Measurements from ENCODE around the gene COL6A2. TPM values are rescaled to one million over a fixed set of nuclear protein-coding genes. Genes with fewer than 3 reads are reported as not detected.
"Not testable (repeated sequence)": the region's sequence is repeated elsewhere in the genome, so short reads cannot be mapped to it uniquely, and the experiment has no call there.

The COL6A2 gene
- total RNA-seq, 1 donor from 2014 or later = 5.2 TPM

DNA sequence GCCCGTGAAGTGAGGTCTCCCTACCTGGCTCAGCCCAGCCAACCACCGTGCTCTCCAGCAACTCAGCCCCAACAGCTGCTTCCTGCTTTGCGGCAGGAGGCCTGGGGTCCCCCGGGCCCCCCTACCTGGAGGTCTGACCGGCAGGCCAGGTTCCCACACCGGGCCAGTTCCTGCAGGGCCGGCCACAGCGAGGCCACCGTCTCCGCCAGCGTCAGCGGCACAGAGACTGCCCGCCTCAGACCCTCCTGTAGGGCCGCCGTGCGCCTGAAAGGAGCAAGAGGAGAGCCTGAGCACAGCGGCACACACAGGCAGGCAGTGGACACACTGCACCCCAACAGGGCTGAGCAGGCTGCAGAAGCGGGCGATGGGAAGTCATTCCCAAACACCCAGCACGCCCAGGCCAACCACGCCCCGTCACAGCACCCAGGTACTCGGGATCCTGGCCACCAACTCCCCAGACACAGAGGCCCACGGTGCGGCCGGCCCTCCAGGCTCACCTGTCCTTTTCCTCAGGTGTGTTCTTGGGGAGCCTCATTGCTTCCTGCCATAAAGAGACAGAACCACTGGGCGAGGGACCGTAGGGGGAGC is 40.6 kb downstream of the COL6A2 start:
- Mint-ChIP-seq H3K9me3 (peaks cover 5% of the 10 kb centered on the region), H3K27me3 (ENCODE audit: insufficient read depth, low read depth) (peaks cover 17% of the 10 kb centered on the region), H3K4me1 (peaks cover 5% of the 10 kb centered on the region), H3K4me3 (no peak overlapping the region), H3K27ac (no peak overlapping the region), H3K36me3 (no peaks in the 10 kb centered on the region)
- peaks cover 46% of the 10 kb centered on the region for H3K27me3 ChIP-seq
- no peaks in the 10 kb centered on the region for H3K9me3 ChIP-seq (ENCODE audit: low read depth)
- H3K9ac ChIP-seq = no peak overlapping the region
- peaks cover 3% of the 10 kb centered on the region for H3F3A ChIP-seq (ENCODE audit: low read depth)
- DNase-seq (ENCODE audit: low spot score) = no peak
- H4K20me1 ChIP-seq (ENCODE audit: low read depth) = no peaks in the 10 kb centered on the region
- H3K79me2 ChIP-seq (ENCODE audit: low read depth) = no peaks in the 10 kb centered on the region
- no peaks in the 10 kb centered on the region for H3K4me1 ChIP-seq
- no peak overlapping the region for H3K4me2 ChIP-seq
- no peak for TF ChIP-seq EZH2phosphoT487 (IDR thresholded peaks at IDR 0.05)
- TF ChIP-seq EZH2 (IDR thresholded peaks at IDR 0.05) = no peak
- TF ChIP-seq, protein P1, sequence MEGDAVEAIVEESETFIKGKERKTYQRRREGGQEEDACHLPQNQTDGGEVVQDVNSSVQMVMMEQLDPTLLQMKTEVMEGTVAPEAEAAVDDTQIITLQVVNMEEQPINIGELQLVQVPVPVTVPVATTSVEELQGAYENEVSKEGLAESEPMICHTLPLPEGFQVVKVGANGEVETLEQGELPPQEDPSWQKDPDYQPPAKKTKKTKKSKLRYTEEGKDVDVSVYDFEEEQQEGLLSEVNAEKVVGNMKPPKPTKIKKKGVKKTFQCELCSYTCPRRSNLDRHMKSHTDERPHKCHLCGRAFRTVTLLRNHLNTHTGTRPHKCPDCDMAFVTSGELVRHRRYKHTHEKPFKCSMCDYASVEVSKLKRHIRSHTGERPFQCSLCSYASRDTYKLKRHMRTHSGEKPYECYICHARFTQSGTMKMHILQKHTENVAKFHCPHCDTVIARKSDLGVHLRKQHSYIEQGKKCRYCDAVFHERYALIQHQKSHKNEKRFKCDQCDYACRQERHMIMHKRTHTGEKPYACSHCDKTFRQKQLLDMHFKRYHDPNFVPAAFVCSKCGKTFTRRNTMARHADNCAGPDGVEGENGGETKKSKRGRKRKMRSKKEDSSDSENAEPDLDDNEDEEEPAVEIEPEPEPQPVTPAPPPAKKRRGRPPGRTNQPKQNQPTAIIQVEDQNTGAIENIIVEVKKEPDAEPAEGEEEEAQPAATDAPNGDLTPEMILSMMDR (IDR thresholded peaks at IDR 0.05) = no peak
- H2AFZ ChIP-seq (replicated peaks) = no peak overlapping the region
- H3K4me3 ChIP-seq = no peak overlapping the region
- no peak overlapping the region for H3K27ac ChIP-seq
- no peaks in the 10 kb centered on the region for H3K36me3 ChIP-seq

DNA sequence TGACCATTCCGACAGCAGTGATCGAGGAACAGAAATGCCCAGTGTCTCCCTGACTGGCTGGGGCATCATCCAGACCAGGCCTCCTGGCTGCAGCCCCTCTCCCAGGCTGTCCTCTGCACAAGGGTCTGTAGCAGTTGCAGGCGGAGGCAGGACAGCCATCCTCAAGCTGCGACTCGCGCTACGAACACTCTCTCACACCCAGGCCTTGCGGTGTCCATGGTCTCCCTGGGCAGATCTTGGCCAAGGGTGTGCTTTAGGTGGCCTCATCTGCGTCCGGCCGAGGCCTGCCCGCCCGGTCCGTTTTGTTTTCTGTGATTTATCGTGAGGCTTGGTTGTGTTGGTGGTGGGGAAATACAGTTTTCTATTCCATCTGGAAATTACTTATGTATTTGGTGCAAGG is 41.8 kb downstream of the COL6A2 start:
- Histone ChIP-seq H3K79me2 (ENCODE audit: low read depth) (no peaks in the 10 kb centered on the region), H3K9me3 (ENCODE audit: low read depth) (no peaks in the 10 kb centered on the region), H3K27ac (no peak overlapping the region), H3K4me2 (no peak overlapping the region), H2AFZ (replicated peaks) (no peak overlapping the region), H3K36me3 (no peaks in the 10 kb centered on the region), H4K20me1 (ENCODE audit: low read depth) (no peaks in the 10 kb centered on the region), H3K27me3 (peaks cover 46% of the 10 kb centered on the region), H3K4me3 (no peak overlapping the region), H3K4me1 (no peaks in the 10 kb centered on the region), H3F3A (ENCODE audit: low read depth) (peaks cover 1% of the 10 kb centered on the region), H3K9ac (no peak overlapping the region)
- TF ChIP-seq, protein P1 (IDR thresholded peaks at IDR 0.05) = no peak
- TF ChIP-seq EZH2 (IDR thresholded peaks at IDR 0.05) (no peak), EZH2phosphoT487 (IDR thresholded peaks at IDR 0.05) (no peak)
- no peak for DNase-seq (ENCODE audit: low spot score)
- Mint-ChIP-seq H3K4me1 (peaks cover 12% of the 10 kb centered on the region), H3K27ac (no peak overlapping the region), H3K27me3 (ENCODE audit: insufficient read depth, low read depth) (peaks cover 17% of the 10 kb centered on the region), H3K9me3 (peaks cover 5% of the 10 kb centered on the region), H3K36me3 (no peaks in the 10 kb centered on the region), H3K4me3 (no peak overlapping the region)

DNA sequence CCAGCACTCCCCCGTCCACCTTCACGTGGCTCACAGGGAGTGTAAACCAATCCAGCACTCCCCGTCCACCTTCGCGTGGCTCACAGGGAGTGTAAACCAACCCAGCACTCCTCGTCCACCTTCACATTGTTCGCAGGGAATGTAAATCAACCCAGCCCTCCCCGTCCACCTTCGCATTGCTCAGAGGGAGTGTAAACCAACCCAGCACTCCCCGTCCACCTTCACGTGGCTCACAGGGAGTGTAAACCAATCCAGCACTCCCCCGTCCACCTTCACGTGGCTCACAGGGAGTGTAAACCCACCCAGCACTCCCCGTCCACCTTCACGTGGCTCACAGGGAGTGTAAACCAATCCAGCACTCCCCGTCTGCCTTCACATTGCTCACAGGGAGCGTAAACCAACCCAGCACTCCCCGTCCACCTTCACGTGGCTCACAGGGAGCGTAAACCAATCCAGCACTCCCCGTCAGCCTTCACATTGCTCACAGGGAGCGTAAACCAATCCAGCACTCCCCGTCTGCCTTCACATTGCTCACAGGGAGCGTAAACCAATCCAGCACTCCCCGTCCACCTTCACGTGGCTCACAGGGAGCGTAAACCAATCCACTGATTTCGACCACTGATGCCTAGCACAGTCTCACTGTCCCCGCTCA is 42.6 kb downstream of the COL6A2 start:
- Mint-ChIP-seq H3K27me3 (ENCODE audit: insufficient read depth, low read depth) (peaks cover 13% of the 10 kb centered on the region), H3K4me1 (peaks cover 14% of the 10 kb centered on the region), H3K27ac (peak overlapping the region; percentile 60)
- not testable (repeated sequence) for H3K9me3 ChIP-seq (ENCODE audit: low read depth); H3F3A ChIP-seq (ENCODE audit: low read depth); H3K36me3 ChIP-seq; H3K9ac ChIP-seq; H3K27ac ChIP-seq; H3K4me3 Mint-ChIP-seq; H3K4me3 ChIP-seq; DNase-seq (ENCODE audit: low spot score); H2AFZ ChIP-seq (replicated peaks); H4K20me1 ChIP-seq (ENCODE audit: low read depth); H3K4me1 ChIP-seq; H3K36me3 Mint-ChIP-seq; H3K9me3 Mint-ChIP-seq; H3K79me2 ChIP-seq (ENCODE audit: low read depth)
- Histone ChIP-seq H3K4me2 (peak overlapping the region; percentile 27), H3K27me3 (peaks cover 46% of the 10 kb centered on the region)

All from neural progenitor cell (in vitro differentiated cells).